ENCODE measurements around the gene SWI5.
"Not testable (repeated sequence)": the region's sequence is repeated elsewhere in the genome, so short reads cannot be mapped to it uniquely, and the experiment has no call there.

The SWI5 gene

DNA sequence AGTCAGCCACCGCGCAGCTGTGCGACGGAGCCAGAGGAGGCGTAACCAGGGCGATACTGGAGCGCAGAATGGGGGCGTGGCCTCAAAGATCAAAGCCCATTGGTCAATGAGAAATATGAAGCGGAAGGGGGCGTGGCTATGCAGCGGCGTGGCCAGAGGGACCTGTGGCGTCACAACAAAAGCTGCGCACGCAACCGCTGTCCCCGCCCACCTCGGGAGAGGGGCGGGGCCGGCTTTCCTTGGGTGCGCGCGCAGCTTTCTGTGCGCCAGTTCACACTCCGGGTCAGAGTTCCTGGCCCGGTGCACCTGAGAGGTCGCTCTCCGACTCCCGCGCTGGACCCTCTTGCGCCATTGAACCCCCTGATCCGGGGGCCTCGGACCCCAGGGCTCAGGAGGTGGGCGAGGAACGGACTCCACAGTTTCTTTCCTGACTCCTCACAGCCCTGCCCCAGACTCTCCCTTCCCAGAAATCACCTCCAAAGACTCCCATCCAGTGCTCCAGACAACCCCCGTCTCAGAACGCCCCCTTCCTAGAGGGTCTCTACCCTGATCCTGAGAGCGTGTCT lies at the start of gene SWI5:
Gene SWI5 (plus strand): TSS at position 269 of the 566 bp plus-strand sequence.
- peak; percentile 100 for DNase-seq (ENCODE audit: low read depth)

GRCh38 chr9:128226412-128226801 lies 49.7 kb upstream of the SWI5 start:
- no peak for DNase-seq (ENCODE audit: low read depth)

DNA sequence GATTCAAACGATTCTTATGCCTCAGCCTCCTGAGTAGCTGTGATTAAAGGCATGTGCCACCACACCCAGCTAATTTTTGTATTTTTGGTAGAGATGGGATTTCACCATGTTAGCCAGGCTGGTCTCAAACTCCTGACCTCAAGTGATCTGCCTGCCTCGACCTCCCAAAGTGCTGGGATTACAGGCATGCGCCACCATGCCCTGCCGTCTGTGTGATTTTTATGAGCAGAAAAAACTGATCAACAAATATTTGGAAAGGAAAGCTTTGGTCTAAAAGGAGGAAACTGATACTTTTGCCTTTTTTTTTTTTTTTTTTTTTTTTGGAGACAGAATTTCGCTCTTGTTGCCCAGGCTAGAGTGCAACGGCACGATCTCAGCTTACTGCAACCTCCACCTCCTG lies 45.2 kb upstream of the SWI5 start:
- DNase-seq (ENCODE audit: low read depth): not testable (repeated sequence)

- no peak for DNase-seq (ENCODE audit: low read depth)
These were observed 44.2 kb upstream of the SWI5 start for GRCh38 chr9:128231638-128232527.

GRCh38 chr9:128232528-128233428 lies 43.3 kb upstream of the SWI5 start:
- DNase-seq (ENCODE audit: low read depth): no peak

GRCh38 chr9:128233817-128234406 lies 42.2 kb upstream of the SWI5 start:
- DNase-seq (ENCODE audit: low read depth): no peak

DNA sequence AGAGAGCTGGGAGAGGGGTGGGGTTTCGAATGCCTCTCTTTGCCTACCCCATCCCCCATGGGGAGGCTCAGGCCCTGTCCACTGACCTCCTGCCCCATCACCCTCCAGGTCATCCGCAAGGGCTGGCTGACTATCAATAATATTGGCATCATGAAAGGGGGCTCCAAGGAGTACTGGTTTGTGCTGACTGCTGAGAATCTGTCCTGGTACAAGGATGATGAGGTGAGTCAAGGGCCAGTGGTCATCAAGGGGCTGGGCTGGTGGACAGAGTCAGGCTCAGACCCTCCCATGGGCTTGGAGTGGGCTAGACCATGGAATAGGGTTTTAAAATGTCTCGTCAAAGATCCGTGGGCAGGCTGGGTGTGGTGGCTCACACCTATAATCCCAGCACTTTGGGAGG lies 34.0 kb upstream of the SWI5 start:
- no peak for DNase-seq (ENCODE audit: low read depth)

GRCh38 chr9:128242828-128243214 lies 33.3 kb upstream of the SWI5 start:
- no peak for DNase-seq (ENCODE audit: low read depth)

DNA sequence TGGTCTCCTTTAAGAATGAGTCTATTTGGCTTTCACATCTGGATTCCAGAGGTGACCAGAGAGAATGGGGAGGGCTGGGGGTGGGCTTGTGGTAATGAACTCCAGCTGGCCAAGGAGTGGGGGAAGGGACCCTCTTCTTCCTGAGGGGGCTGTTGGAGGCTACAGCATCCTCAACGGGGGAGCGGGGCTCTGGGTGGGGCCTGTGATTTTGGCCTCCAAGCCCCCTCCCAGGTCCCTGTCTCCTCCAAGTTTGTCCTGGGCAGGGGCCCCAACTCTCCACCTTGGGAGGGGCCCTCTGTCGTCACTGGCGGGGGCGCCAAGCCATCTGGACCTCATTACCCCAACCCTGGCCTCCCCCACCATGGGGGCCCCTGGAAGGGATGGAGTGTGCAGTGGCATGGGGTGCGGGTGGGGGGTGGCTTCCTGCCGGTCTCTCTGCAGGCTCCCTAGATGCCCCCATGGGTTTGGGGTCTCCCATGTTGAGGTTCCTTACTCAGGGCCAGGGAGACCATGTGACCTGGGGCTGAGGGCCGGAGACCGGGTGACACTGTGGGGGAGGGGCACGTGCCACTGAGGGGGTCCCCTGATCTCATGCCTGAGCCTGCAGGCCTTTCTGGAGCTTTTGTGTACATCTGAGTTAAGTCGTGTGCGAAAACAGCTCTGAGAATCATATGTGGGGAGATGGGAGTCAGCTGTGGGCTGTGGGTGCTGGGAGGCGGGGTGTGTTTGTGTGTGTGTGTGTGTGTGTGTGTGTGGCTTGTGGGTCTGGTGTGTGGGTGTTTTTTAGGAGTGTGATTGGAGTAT lies 32.7 kb upstream of the SWI5 start:
- DNase-seq (ENCODE audit: low read depth): no peak

- no peak for DNase-seq (ENCODE audit: low read depth)
These were observed 31.8 kb upstream of the SWI5 start for GRCh38 chr9:128244091-128244836.

DNA sequence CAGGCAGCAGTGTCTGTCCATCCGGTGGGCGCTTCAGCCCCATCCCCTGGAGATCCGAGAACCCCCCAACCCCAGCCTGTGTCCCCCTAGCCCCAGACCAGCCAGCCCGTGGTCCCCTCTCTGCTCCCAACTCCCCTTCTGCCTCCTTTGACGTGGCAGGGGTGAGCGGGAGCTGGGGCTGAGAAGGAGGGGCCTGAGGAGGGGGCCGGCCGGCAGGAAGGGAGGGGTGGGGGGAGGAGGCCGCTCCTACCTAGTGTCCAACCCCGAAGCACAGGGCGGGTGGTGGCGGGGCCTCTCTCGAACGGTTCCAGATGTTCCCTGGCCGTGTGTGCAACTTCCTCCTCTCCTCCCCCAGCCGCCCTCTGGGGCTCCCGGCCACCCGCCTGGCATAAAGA lies 31.2 kb upstream of the SWI5 start:
- DNase-seq (ENCODE audit: low read depth): no peak

- DNase-seq (ENCODE audit: low read depth): no peak
These were observed 30.5 kb upstream of the SWI5 start for GRCh38 chr9:128245421-128246151.

GRCh38 chr9:128246471-128246870 lies 29.6 kb upstream of the SWI5 start:
- DNase-seq (ENCODE audit: low read depth): no peak

DNA sequence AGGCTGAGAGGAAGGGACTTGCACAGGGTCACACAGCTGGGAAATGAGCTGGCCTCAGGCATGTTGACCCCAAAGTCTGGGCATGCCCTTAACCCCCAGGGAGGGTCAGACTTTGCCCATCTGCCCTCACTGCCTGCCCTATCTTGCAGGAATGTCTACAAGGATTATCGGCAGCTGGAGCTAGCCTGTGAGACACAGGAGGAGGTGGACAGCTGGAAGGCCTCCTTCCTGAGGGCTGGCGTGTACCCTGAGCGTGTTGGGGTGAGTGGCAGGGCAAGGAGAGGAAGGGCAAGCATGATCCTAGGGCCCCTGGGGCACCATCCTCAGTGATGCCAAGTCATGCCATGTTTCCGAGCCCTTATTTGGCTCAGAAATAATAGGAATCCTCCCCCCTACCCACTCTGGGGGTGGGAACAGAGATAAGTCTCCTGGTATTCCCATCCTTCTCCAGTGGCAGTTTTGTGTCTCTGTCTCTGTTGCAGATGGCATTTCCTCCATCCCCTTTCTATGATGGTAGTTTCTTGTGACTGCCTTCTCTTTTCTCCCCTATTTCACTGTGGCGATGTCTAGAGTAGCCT lies 28.8 kb upstream of the SWI5 start:
- DNase-seq (ENCODE audit: low read depth): no peak

GRCh38 chr9:128249558-128249907 lies 26.5 kb upstream of the SWI5 start:
- no peak for DNase-seq (ENCODE audit: low read depth)

- DNase-seq (ENCODE audit: low read depth): peak; percentile 98
These were observed 25.9 kb upstream of the SWI5 start for GRCh38 chr9:128249908-128250838.

DNA sequence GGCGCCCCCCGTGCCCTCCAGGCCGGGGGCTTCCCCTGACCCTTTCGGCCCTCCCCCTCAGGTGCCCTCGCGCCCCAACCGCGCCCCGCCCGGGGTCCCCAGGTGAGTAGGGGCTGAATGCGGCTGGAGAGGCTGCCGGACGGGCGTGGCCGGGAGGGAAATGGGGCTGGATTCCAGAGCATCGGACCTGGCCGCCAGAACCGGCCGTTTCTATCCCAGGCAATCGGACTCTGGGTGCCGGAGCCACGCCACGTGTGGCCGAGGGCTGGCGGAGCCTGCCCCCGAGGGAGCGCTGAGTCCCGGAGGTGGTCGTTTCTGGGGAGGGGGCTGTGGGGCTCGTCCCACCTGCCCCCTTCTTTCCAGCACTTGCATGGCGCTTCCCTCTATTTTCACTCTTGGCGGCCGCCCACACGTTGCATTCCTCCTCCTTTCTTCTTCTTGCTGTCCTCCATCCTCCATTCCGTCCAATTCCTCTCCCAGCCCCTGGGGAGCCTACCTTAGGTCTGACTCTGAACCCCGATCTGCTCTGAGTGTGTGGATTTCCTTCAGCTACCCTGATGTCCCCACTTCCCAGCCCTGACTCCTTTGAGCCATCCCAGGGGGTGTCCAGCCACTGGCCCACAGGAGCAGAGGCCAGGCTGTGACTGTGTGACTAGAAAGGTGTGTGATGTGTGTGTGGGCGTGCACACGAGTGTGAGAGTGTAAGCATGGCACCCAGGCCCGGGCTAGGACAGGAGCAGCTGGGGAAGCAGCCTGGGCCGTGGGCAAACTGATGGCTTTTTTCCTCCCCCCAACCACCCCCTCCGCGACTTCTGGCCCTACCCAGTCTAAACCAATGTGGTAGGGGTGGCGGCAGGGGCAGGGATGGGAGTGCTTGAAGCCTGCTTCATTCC lies 25.0 kb upstream of the SWI5 start:
- DNase-seq (ENCODE audit: low read depth): no peak

DNA sequence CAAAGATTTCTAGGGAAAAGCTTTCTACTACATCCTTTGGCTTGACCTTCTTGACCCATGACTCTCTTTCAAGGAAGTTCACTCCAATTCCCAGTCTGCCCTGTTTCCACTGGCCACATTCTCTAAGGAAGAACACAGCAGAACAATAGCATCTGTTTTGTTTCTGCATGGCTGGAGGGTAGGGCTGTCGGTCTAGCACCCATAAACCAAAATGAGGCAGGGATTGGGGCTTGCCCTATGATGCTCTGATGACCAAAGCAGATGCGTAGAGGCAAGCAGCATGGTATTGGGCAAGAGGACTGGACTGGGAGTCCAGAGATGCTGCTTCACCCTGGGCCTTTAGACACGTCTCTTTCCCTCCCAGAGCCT lies 24.4 kb upstream of the SWI5 start:
- DNase-seq (ENCODE audit: low read depth): no peak
